H1 (cell line): ENCODE results near the gene ANO2. TPM values are rescaled to one million over a fixed set of nuclear protein-coding genes. Genes with fewer than 3 reads are reported as not detected.

Source experiments
- CTCF ChIA-PET: fragments of 300-600 bp; sonication (Branson Sonifier 250); formaldehyde crosslinking; loops from one replicate; lab custom pipeline; 2021; ENCODE audit not compliant: partially characterized antibody; lab: Charles Lee
- POLR2A ChIA-PET: fragments of 300-600 bp; sonication (Branson Sonifier 250); formaldehyde crosslinking; loops from one replicate; lab custom pipeline; 2021; ENCODE audit warnings: inconsistent platforms; ENCODE audit not compliant: partially characterized antibody; lab: Charles Lee
- DNase-seq, 2 experiments: peaks; one replicate each; pipeline versions ENCODE4 v3.0.0 to v3.0.0-alpha.2; 2010 to 2022; ENCODE audit warnings: low spot score in 2 of 2, low read depth in 1 of 2, mixed read lengths in 1 of 2
- FAIRE-seq: peaks from 2 replicates; lab custom pipeline; 2011; peaks lifted over from hg19 to GRCh38; lab: Jason Lieb, UNC
- H2AFZ ChIP-seq: 2 replicates; pipeline ENCODE4 v1.8.1; 2012; ENCODE audit warnings: low read length, inconsistent platforms
- H2AK5ac ChIP-seq: 2 replicates; pipeline ENCODE4 v1.6.1; 2013; ENCODE audit warnings: low read depth, low read length
- H2BK120ac ChIP-seq: replicated peaks from 2 replicates; pipeline ENCODE3; 2013; ENCODE audit warnings: low read depth, low read length, inconsistent platforms
- H2BK12ac ChIP-seq: 2 replicates; pipeline ENCODE4 v1.6.1; 2013; ENCODE audit warnings: low read depth, low read length
- H2BK15ac ChIP-seq: 2 replicates; pipeline ENCODE4 v1.6.1; 2013; ENCODE audit warnings: low read length
- H2BK20ac ChIP-seq: 2 replicates; pipeline ENCODE4 v1.6.1; 2013; ENCODE audit warnings: low read length
- H2BK5ac ChIP-seq: 2 replicates; pipeline ENCODE4 v1.6.1; 2013; ENCODE audit warnings: low read depth, low read length
- H3K14ac ChIP-seq: 2 replicates; pipeline ENCODE4 v1.6.1; 2013; ENCODE audit warnings: inconsistent platforms; ENCODE audit not compliant: insufficient read length
- H3K18ac ChIP-seq: 2 replicates; pipeline ENCODE4 v1.6.1; 2013; ENCODE audit warnings: low read length; ENCODE audit errors: extremely low read depth
- H3K23ac ChIP-seq: 2 replicates; pipeline ENCODE4 v1.6.1; 2013; ENCODE audit warnings: inconsistent platforms; ENCODE audit not compliant: insufficient read length
- H3K23me2 ChIP-seq: 2 replicates; pipeline ENCODE4 v1.6.1; 2013; ENCODE audit warnings: low read depth, low read length
- H3K27ac ChIP-seq: 2 replicates; pipeline ENCODE4 v1.6.1; 2011; ENCODE audit warnings: low read depth, low read length, inconsistent platforms
- H3K27me3 ChIP-seq, 4 experiments: replicated peaks in 1 of 4; 1 replicate in 1 of 4; 2 replicates in 3 of 4; pipeline versions ENCODE4 v1.6.1 to v1.8.1; 2011 to 2013; ENCODE audit warnings: low read length in 3 of 4, mild to moderate bottlenecking in 3 of 4, inconsistent platforms in 2 of 4, mixed read lengths in 2 of 4, moderate library complexity in 1 of 4; ENCODE audit not compliant: control insufficient read depth in 3 of 4, insufficient read depth in 3 of 4; ENCODE audit errors: extremely low read depth in 1 of 4
- H3K36me3 ChIP-seq, 4 experiments: 2 replicates each; pipeline versions ENCODE4 v1.6.1 to v1.8.1; 2011 to 2013; ENCODE audit warnings: mild to moderate bottlenecking in 4 of 4, low read length in 3 of 4, moderate library complexity in 2 of 4, control low read depth in 1 of 4, inconsistent platforms in 1 of 4; ENCODE audit not compliant: insufficient read depth in 4 of 4, control insufficient read depth in 2 of 4
- H3K4ac ChIP-seq: replicated peaks from 2 replicates; pipeline ENCODE3; 2013; ENCODE audit warnings: low read length, low read depth, mixed read lengths, inconsistent platforms; ENCODE audit not compliant: insufficient read length
- H3K4me1 ChIP-seq, 4 experiments: replicated peaks in 1 of 4; 1 replicate in 1 of 4; 2 replicates in 3 of 4; pipeline versions ENCODE4 v1.6.1 to v1.8.1; 2011 to 2013; ENCODE audit warnings: low read length in 3 of 4, inconsistent platforms in 2 of 4, mixed read lengths in 1 of 4; ENCODE audit not compliant: insufficient read depth in 4 of 4, control insufficient read depth in 3 of 4
- H3K4me2 ChIP-seq, 2 experiments: 2 replicates each; pipeline versions ENCODE4 v1.6.1 to v1.8.1; 2011 to 2013; ENCODE audit warnings: low read depth in 2 of 2, low read length in 2 of 2, control low read depth in 1 of 2, inconsistent platforms in 1 of 2, mild to moderate bottlenecking in 1 of 2; ENCODE audit not compliant: insufficient read depth in 1 of 2
- H3K4me3 ChIP-seq, 4 experiments: fragments of 200-600, 300-600 bp in 1 of 4; sonication (generic), shearing (Covaris generic), sonication (Bioruptor Twin) in 1 of 4; 2 replicates each; pipeline versions ENCODE4 v1.5.1 to v1.8.1; 2011 to 2016; ENCODE audit warnings: low read length in 4 of 4, low read depth in 3 of 4, control low read depth in 2 of 4, inconsistent platforms in 2 of 4, mild to moderate bottlenecking in 2 of 4, mixed read lengths in 1 of 4, moderate library complexity in 1 of 4; ENCODE audit not compliant: insufficient read depth in 2 of 4; ENCODE audit errors: extremely low read depth in 1 of 4
- H3K56ac ChIP-seq: replicated peaks from 2 replicates; pipeline ENCODE3; 2013; ENCODE audit warnings: low read depth, mild to moderate bottlenecking, mixed read lengths, low read length, inconsistent platforms; ENCODE audit not compliant: insufficient read length
- H3K79me1 ChIP-seq: 2 replicates; pipeline ENCODE4 v1.6.1; 2013; ENCODE audit warnings: low read depth, low read length, control low read depth
- H3K79me2 ChIP-seq, 2 experiments: 2 replicates each; pipeline versions ENCODE4 v1.6.1 to v1.8.1; 2012 to 2013; ENCODE audit warnings: low read length in 2 of 2, mild to moderate bottlenecking in 2 of 2, inconsistent platforms in 1 of 2; ENCODE audit not compliant: insufficient read depth in 2 of 2, control insufficient read depth in 1 of 2
- H3K9ac ChIP-seq, 4 experiments: replicated peaks in 1 of 4; 1 replicate in 1 of 4; 2 replicates in 3 of 4; pipeline versions ENCODE4 v1.6.1 to v1.8.1; 2011 to 2013; ENCODE audit warnings: low read depth in 3 of 4, low read length in 3 of 4, control low read depth in 2 of 4, mild to moderate bottlenecking in 2 of 4, moderate library complexity in 2 of 4, inconsistent platforms in 1 of 4; ENCODE audit errors: extremely low read depth in 1 of 4
- H3K9me3 ChIP-seq, 2 experiments: 2 replicates each; pipeline versions ENCODE4 v1.6.1 to v1.8.1; 2012 to 2013; ENCODE audit warnings: mild to moderate bottlenecking in 2 of 2, moderate library complexity in 2 of 2, control low read depth in 1 of 2, inconsistent platforms in 1 of 2, low read depth in 1 of 2, low read length in 1 of 2, mixed read lengths in 1 of 2; ENCODE audit not compliant: insufficient read depth in 2 of 2
- H4K20me1 ChIP-seq, 2 experiments: replicated peaks in 1 of 2; 2 replicates each; pipeline versions ENCODE3 to v1.8.1; 2011 to 2013; ENCODE audit warnings: inconsistent platforms in 2 of 2, low read length in 2 of 2, mild to moderate bottlenecking in 1 of 2; ENCODE audit not compliant: insufficient read depth in 2 of 2, control insufficient read depth in 1 of 2
- H4K5ac ChIP-seq: 2 replicates; pipeline ENCODE4 v1.6.1; 2013; ENCODE audit warnings: low read length, low read depth, mixed read lengths, inconsistent platforms; ENCODE audit not compliant: insufficient read length
- H4K8ac ChIP-seq: 2 replicates; pipeline ENCODE4 v1.8.0; 2013; ENCODE audit warnings: mild to moderate bottlenecking, moderate library complexity, low read length, inconsistent platforms; ENCODE audit not compliant: insufficient read depth; ENCODE audit errors: extremely low read depth
- H4K91ac ChIP-seq: replicated peaks from 2 replicates; pipeline ENCODE3; 2013; ENCODE audit warnings: low read length, mixed read lengths, inconsistent platforms; ENCODE audit not compliant: insufficient read length
- BCL11A ChIP-seq, 2 experiments: IDR thresholded peaks; one replicate each; pipeline ENCODE4 v1.6.1; 2011; ENCODE audit warnings: low read depth in 2 of 2, low read length in 2 of 2, mild to moderate bottlenecking in 2 of 2
- CBX8 ChIP-seq: fragments of 300-800, 300-1000 bp; sonication (generic); IDR thresholded peaks from 2 replicates; pipeline ENCODE4 v1.7.1; 2016; ENCODE audit warnings: low read depth, low read length, borderline replicate concordance
- GABPA ChIP-seq: IDR thresholded peaks from 2 replicates; pipeline ENCODE4 v1.6.1; 2011; ENCODE audit warnings: mild to moderate bottlenecking, low read length, moderate library complexity, borderline replicate concordance; ENCODE audit not compliant: insufficient read depth
- GTF2F1 ChIP-seq: IDR thresholded peaks from 2 replicates; pipeline ENCODE4 v1.6.1; 2012; ENCODE audit warnings: low read depth, low read length, improper control_type of control experiment, borderline replicate concordance
- HDAC6 ChIP-seq: IDR thresholded peaks from one replicate; pipeline ENCODE4 v1.7.1; 2012; ENCODE audit warnings: low read depth, mild to moderate bottlenecking, inconsistent platforms, low read length, moderate library complexity
- JUND ChIP-seq: IDR thresholded peaks from 2 replicates; pipeline ENCODE4 v1.6.1; 2011; ENCODE audit warnings: mild to moderate bottlenecking, improper control_type of control experiment, low read length
- KDM5A ChIP-seq: fragments of 200-600 bp; IDR thresholded peaks from 2 replicates; pipeline ENCODE4 v1.7.1; 2012; ENCODE audit warnings: mild to moderate bottlenecking, low read length, inconsistent platforms, mixed read lengths
- TAF7 ChIP-seq: optimal IDR thresholded peaks from 2 replicates; pipeline ENCODE3; 2011; ENCODE audit warnings: low read depth, mild to moderate bottlenecking, inconsistent platforms, low read length, moderate library complexity, borderline replicate concordance
- WGBS, 2 experiments: shearing (Covaris generic) in 1 of 2; methylation state at CpG; one replicate each; pipeline versions ENCODE4 v1.1.6 to v1.1.7; 2013 to 2015; ENCODE audit warnings: low lambda C conversion rate in 2 of 2, mixed read lengths in 2 of 2, inconsistent platforms in 1 of 2, low coverage in 1 of 2, missing lambda C conversion rate in 1 of 2; ENCODE audit not compliant: insufficient replicate concordance in 2 of 2, insufficient coverage in 1 of 2, insufficient read length in 1 of 2; ENCODE audit errors: extremely low coverage in 1 of 2, missing lambda C conversion rate in 1 of 2; 5-methylcytosine and 5-hydroxymethylcytosine counted together
- polyA plus RNA-seq, 7 experiments: library from polyadenylated mRNA; depleted of rRNA in 3 of 7; stranded (reverse) in 5 of 7; unstranded in 2 of 7; fragments of >200 nt in 5 of 7; fragments of 200-250 nt in 2 of 7; gene quantifications; 1 replicate in 5 of 7; 2 replicates in 1 of 7; 4 replicates in 1 of 7; pipeline versions ENCODE4 v1.2.1 to v1.2.3, GENCODE V29; 2011 to 2013; ENCODE audit warnings: missing spikeins in 2 of 7, mixed read lengths in 2 of 7
- total RNA-seq: library from RNA; stranded (reverse); fragmentation: NEBNext Ultra II Directional; extraction: Animal tissue kit (Norgen Biotek cat#: 25700); gene quantifications from 2 replicates; pipeline ENCODE4 v1.2.1, GENCODE V29; 2021

ANO2 gene
- total and polyA plus RNA-seq, 2 of the 8 experiments (the other 6 are each of a cell fraction or from before 2014, with no cell fraction given) = 1.9 to 5.5 TPM

DNA sequence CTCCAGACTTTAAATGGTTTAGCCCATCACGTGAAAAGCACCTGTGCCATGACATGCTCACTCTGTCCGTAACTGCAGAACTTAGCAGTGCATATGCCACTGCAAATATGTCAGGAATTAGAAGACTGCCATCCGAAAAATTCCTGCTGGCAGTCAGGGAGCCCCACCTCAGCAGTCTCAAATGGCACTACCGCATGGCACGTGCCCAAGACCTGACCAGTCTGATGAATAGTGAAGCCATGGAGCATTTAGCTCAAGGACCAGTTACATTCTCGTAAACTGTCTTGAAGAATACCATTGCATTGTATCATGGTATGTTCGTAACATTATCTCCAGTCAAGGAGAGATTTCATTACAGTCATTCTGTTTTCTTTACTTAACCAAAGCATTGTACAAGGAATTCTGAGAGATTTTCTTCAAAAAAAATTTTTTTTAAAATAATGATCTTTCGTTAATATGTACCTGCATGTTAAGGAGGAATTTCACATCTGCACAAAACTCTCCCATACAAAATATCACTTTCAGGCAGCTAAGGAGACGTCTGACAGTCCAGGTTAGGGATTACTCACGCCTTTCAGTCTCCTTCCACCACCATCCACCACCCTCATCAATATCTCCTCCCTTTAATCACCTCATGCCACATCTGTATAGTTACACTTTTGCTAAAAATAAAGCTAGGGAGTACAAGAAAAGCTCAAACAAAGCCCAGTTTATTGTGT lies 138.5 kb downstream of the ANO2 start:
- Histone ChIP-seq H2BK20ac (no peak overlapping the region), H3K23ac (no peak overlapping the region), H2BK12ac (no peak overlapping the region), H3K23me2 (no peaks in the 10 kb centered on the region; the same call in none of the 2 replicates), H4K91ac (no peak overlapping the region), H2BK5ac (no peak overlapping the region), H4K20me1 (no peaks in the 10 kb centered on the region), H4K5ac (no peak overlapping the region), H3K56ac (no peak overlapping the region), H3K9me3 (no peaks in the 10 kb centered on the region), H3K4me2 (no peak overlapping the region), H3K79me1 (no peaks in the 10 kb centered on the region), H2AK5ac (no peak overlapping the region), H3K27ac (no peak overlapping the region), H2BK15ac (no peak overlapping the region), H3K4me1 (no peaks in the 10 kb centered on the region; a peak in 1 of 7 replicates), H2AFZ (no peak overlapping the region), H3K4ac (no peak overlapping the region), H3K18ac (no peak overlapping the region), H3K4me3 (no peak overlapping the region), H3K36me3 (no peaks in the 10 kb centered on the region), H3K79me2 (no peaks in the 10 kb centered on the region), H4K8ac (no peak overlapping the region), H3K9ac (no peak overlapping the region; a peak in 1 of 7 replicates), H3K14ac (no peak overlapping the region), H3K27me3 (no peaks in the 10 kb centered on the region), H2BK120ac (no peak overlapping the region)
- no peak for DNase-seq
- no peak for FAIRE-seq
- ChIA-PET CTCF (interaction anchor here (0.6 to 1.7 kb wide), 5 partner anchors 11 to 157 kb away, joined by 3 to 4 read pairs (median 3); no protein-coding TSS in a partner anchor), POLR2A (no interaction called here)
- 89% methylated on average over 10 of the region's 10 CpGs; no CpG with 5 or more reads in 1 of the 2 experiments for WGBS, 2 experiments
- TF ChIP-seq JUND (no peak), HDAC6 (no peak), CBX8 (no peak), TAF7 (no peak), GTF2F1 (no peak), GABPA (no peak), BCL11A (IDR thresholded peaks at IDR 0.05; ENCODE audit: low read depth in 2 of 2, low read length in 2 of 2) (no peak), KDM5A (no peak)
